Measurements from ENCODE around the gene RNF157. TPM values are rescaled to one million over a fixed set of nuclear protein-coding genes. Genes with fewer than 3 reads are reported as not detected.

Gene RNF157
- total and polyA plus RNA-seq, 9 of the 15 experiments (the other 6 are each of a cell fraction or from before 2014, with no cell fraction given) = 8.1 to 31.7 (median 20.8) TPM

GRCh38 chr17:76246080-76247066 lies 6.1 kb upstream of the RNF157 start (continued):
- no peak for TF ChIP-seq ZNF785 (CRISPR knock-in tag; IDR thresholded peaks at IDR 0.05)
- TF ChIP-seq ZNF174 (CRISPR knock-in tag; IDR thresholded peaks at IDR 0.05) = no peak
- peak; percentile 33 for TF ChIP-seq NEUROD1 (IDR thresholded peaks at IDR 0.05; ENCODE audit: borderline replicate concordance, low read depth, low read length, partially characterized antibody)
- peak; percentile 23; the same call in 1 of the 2 replicates for TF ChIP-seq ETV1 (tag; conservative IDR thresholded peaks at IDR 0.05; ENCODE audit: low read depth)
- no peak for TF ChIP-seq ERF (CRISPR knock-in tag; IDR thresholded peaks at IDR 0.05)
- TF ChIP-seq NFE2 (IDR thresholded peaks at IDR 0.05; ENCODE audit: low read depth) = no peak
- TF ChIP-seq NR2C1 (IDR thresholded peaks at IDR 0.05) = no peak
- TF ChIP-seq NR2C1 (tag; IDR thresholded peaks at IDR 0.05) = peak; percentile 46; the same call in 1 of the 2 replicates
- no peak for TF ChIP-seq GABPB2 (CRISPR knock-in tag; conservative IDR thresholded peaks at IDR 0.05)
- TF ChIP-seq FOXJ2 (tag; IDR thresholded peaks at IDR 0.05) = no peak
- TF ChIP-seq ZNF253 (CRISPR knock-in tag; conservative IDR thresholded peaks at IDR 0.05) = no peak
- TF ChIP-seq PKNOX1 (IDR thresholded peaks at IDR 0.05) = peak; percentile 62
- TF ChIP-seq RNF219 (CRISPR knock-in tag; IDR thresholded peaks at IDR 0.05) = no peak
- TF ChIP-seq PTBP1 (IDR thresholded peaks at IDR 0.05; ENCODE audit: low read depth, low read length) = no peak
- no peak for TF ChIP-seq ZNF12 (CRISPR knock-in tag; IDR thresholded peaks at IDR 0.05)
- no peak for TF ChIP-seq FOSL1 (tag; conservative IDR thresholded peaks at IDR 0.05)
- no peak for TF ChIP-seq TCF15 (CRISPR knock-in tag; IDR thresholded peaks at IDR 0.05)
- no peak for TF ChIP-seq ZNF398 (CRISPR knock-in tag; IDR thresholded peaks at IDR 0.05)
- TF ChIP-seq TFAM (CRISPR knock-in tag; conservative IDR thresholded peaks at IDR 0.05) = no peak
- TF ChIP-seq PHF20 (IDR thresholded peaks at IDR 0.05; ENCODE audit: partially characterized antibody) = no peak
- no peak for TF ChIP-seq NR4A1 (CRISPR knock-in tag; IDR thresholded peaks at IDR 0.05)
- TF ChIP-seq NR4A1 (tag; IDR thresholded peaks at IDR 0.05) = no peak
- TF ChIP-seq ZBTB1 (CRISPR knock-in tag; IDR thresholded peaks at IDR 0.05; ENCODE audit: borderline replicate concordance, low read depth) = no peak
- TF ChIP-seq PHTF2 (CRISPR knock-in tag; IDR thresholded peaks at IDR 0.05) = no peak
- TF ChIP-seq TRIM28 (IDR thresholded peaks at IDR 0.05) = peak; percentile 17; the same call in 1 of the 2 replicates
